ENCODE measurements around the gene KIAA1614. TPM values are rescaled to one million over a fixed set of nuclear protein-coding genes. Genes with fewer than 3 reads are reported as not detected.

The KIAA1614 gene
- total RNA-seq, 4 donors from 2014 or later: 1.0 to 17.1 (median 6.6) TPM

DNA sequence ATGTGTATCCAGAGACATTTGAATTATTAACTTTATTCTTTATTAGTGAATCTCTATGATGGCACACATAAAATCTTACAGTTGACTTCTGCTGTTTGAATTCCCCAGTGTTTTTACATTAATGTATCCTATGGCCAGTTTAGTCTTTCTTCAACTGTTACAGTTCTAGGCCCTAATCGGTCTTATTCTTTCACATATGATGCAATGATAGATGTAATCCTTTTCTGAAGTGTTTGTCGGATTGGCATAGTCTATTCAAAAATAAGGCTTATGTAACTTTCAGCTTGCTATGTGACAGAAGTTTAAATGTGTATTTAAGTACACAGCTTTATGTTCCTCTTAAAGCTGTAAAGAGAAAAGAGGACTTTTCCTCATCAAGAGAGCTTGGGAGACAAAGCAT lies 26.4 kb upstream of the KIAA1614 start:
- intact Hi-C loops (cut with DNase I; ENCODE audit: low total_unique reads): no loop called here
- no peaks in the 10 kb centered on the region for H3K4me1 ChIP-seq
- TF ChIP-seq, protein P1, sequence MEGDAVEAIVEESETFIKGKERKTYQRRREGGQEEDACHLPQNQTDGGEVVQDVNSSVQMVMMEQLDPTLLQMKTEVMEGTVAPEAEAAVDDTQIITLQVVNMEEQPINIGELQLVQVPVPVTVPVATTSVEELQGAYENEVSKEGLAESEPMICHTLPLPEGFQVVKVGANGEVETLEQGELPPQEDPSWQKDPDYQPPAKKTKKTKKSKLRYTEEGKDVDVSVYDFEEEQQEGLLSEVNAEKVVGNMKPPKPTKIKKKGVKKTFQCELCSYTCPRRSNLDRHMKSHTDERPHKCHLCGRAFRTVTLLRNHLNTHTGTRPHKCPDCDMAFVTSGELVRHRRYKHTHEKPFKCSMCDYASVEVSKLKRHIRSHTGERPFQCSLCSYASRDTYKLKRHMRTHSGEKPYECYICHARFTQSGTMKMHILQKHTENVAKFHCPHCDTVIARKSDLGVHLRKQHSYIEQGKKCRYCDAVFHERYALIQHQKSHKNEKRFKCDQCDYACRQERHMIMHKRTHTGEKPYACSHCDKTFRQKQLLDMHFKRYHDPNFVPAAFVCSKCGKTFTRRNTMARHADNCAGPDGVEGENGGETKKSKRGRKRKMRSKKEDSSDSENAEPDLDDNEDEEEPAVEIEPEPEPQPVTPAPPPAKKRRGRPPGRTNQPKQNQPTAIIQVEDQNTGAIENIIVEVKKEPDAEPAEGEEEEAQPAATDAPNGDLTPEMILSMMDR (IDR thresholded peaks at IDR 0.05): no peak
- TF ChIP-seq POLR2A (IDR thresholded peaks at IDR 0.05): no peak
- H3K9me3 ChIP-seq: no peaks in the 10 kb centered on the region
- no peak for DNase-seq
- H3K4me3 ChIP-seq: no peak overlapping the region
- no peak overlapping the region for H3K27ac ChIP-seq
- no peaks in the 10 kb centered on the region for H3K27me3 ChIP-seq
- no peaks in the 10 kb centered on the region for H3K36me3 ChIP-seq

DNA sequence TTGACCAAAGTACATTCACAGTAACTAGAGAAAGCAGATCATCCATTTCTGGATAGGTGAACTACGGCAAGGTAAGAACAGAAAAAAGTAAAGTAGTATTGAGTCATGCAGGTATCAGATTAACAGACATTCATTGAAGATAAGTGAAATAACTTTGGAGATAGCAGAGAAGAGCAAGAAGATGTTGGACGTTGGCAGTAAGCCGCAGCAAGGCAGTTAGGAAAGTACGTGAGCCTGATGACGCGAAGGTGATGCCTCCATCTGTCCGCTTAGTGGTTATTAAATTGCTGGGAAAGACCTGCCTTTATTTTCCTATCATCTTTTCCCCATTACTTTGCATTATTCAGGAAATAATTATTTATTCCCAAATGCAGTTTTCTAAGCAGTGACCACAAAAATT lies 24.9 kb upstream of the KIAA1614 start:
- Histone ChIP-seq H3K4me3 (no peak overlapping the region), H3K27ac (no peak overlapping the region), H3K27me3 (no peaks in the 10 kb centered on the region), H3K9me3 (no peaks in the 10 kb centered on the region), H3K36me3 (no peaks in the 10 kb centered on the region), H3K4me1 (no peaks in the 10 kb centered on the region)
- no peak for TF ChIP-seq POLR2A (IDR thresholded peaks at IDR 0.05)
- TF ChIP-seq, protein P1 (IDR thresholded peaks at IDR 0.05): no peak
- no peak for DNase-seq
- intact Hi-C loops (cut with DNase I; ENCODE audit: low total_unique reads): no loop called here

DNA sequence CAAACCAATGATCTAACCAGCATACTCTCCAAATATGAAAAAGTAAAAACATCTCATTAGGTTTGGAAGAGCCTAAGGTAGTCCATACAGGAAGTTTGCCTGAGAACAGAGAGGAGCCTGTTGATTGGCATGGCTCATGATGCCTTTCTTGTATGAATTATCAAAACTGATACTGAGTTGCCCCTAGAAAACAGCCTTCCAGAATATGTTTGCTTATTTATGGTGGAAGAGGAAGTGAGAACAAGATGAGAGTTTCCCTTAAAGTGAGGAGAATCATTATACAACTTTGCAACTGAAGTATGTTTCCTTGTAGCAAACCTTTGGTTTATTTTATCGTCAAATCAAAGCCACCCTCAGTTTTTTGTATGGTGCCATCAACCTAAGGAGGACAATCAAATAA lies 23.8 kb upstream of the KIAA1614 start:
- intact Hi-C loops (cut with DNase I; ENCODE audit: low total_unique reads): no loop called here
- H3K27ac ChIP-seq: no peak overlapping the region
- no peaks in the 10 kb centered on the region for H3K27me3 ChIP-seq
- no peaks in the 10 kb centered on the region for H3K4me1 ChIP-seq
- TF ChIP-seq, protein P1 (IDR thresholded peaks at IDR 0.05): no peak
- no peak for TF ChIP-seq POLR2A (IDR thresholded peaks at IDR 0.05)
- DNase-seq: no peak
- H3K4me3 ChIP-seq: no peak overlapping the region
- H3K9me3 ChIP-seq: no peaks in the 10 kb centered on the region
- no peaks in the 10 kb centered on the region for H3K36me3 ChIP-seq

DNA sequence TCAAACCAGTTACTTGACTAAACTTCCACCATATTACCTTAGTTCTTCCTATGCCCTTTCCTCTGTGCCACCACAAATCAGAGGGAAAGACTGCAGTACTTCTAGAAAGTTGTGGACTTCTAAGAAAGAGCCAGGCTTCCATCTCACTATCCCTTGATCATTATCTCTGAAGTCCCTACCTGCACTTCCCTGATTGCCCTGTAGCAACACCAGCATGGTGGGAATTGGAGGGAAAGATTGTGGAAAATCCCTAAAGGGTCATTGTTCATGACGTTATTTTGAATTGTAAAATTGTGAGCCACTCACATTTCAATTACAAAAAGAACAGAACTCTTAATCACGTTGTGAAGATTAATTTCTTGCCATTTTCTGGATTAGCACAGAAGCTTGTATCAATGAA lies 23.4 kb upstream of the KIAA1614 start:
- H3K4me1 ChIP-seq: no peaks in the 10 kb centered on the region
- no peak overlapping the region for H3K4me3 ChIP-seq
- no peaks in the 10 kb centered on the region for H3K27me3 ChIP-seq
- H3K27ac ChIP-seq: no peak overlapping the region
- no peaks in the 10 kb centered on the region for H3K9me3 ChIP-seq
- intact Hi-C loops (cut with DNase I; ENCODE audit: low total_unique reads): no loop called here
- no peak for DNase-seq
- no peak for TF ChIP-seq POLR2A (IDR thresholded peaks at IDR 0.05)
- TF ChIP-seq, protein P1 (IDR thresholded peaks at IDR 0.05): no peak
- no peaks in the 10 kb centered on the region for H3K36me3 ChIP-seq

DNA sequence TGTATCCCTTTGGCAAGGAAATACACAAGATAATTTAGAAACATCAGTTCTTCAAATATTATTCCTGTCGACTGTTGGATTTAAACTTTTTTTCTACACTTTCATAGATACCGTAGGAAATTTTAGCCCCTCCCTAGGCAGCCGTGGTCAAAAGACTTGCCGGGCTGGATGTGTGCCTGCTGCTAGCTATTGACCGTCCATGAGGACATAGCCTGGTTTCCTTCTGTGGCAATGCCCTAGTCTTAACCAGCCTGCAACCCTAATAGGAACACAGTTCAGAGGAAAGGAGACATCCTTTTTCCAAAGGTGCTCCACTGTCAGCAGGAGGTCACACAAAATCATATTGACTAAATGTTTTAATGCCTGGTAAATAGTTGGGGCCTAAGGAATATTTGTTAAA lies 20.4 kb upstream of the KIAA1614 start:
- Histone ChIP-seq H3K4me3 (no peak overlapping the region), H3K27me3 (no peaks in the 10 kb centered on the region), H3K4me1 (no peaks in the 10 kb centered on the region), H3K27ac (no peak overlapping the region), H3K36me3 (no peaks in the 10 kb centered on the region), H3K9me3 (no peaks in the 10 kb centered on the region)
- TF ChIP-seq, protein P1 (IDR thresholded peaks at IDR 0.05): no peak
- no peak for TF ChIP-seq POLR2A (IDR thresholded peaks at IDR 0.05)
- no peak for DNase-seq
- intact Hi-C loops (cut with DNase I; ENCODE audit: low total_unique reads): no loop called here
